ENCODE data around the gene CEP55. TPM values are rescaled to one million over a fixed set of nuclear protein-coding genes. Genes with fewer than 3 reads are reported as not detected.

CEP55 gene
- total and polyA plus RNA-seq, 2 of the 8 experiments (the other 6 are each of a cell fraction or from before 2014, with no cell fraction given): 7.0 to 19.6 TPM

- TF ChIP-seq CHD1 (IDR thresholded peaks at IDR 0.05; ENCODE audit: low read depth, low read length) (no peak), CBX8 (IDR thresholded peaks at IDR 0.05; ENCODE audit: borderline replicate concordance, low read depth, low read length) (no peak), SRF (IDR thresholded peaks at IDR 0.05; ENCODE audit: low read depth, low read length) (no peak), BCL11A (IDR thresholded peaks at IDR 0.05; ENCODE audit: low read depth in 2 of 2, low read length in 2 of 2) (no peak), CEBPB (IDR thresholded peaks at IDR 0.05; ENCODE audit: low read depth, low read length) (no peak), ZNF274 (IDR thresholded peaks at IDR 0.05; ENCODE audit: borderline replicate concordance, extremely low read depth, low read length) (no peak), CBX5 (IDR thresholded peaks at IDR 0.05; ENCODE audit: low read depth, low read length) (no peak)
These were observed 20.5 kb upstream of the CEP55 start (continued) for GRCh38 chr10:93475871-93476270.

Measured in H1 (cell line).